ENCODE results near the gene RIC3.

Gene RIC3, protein sequence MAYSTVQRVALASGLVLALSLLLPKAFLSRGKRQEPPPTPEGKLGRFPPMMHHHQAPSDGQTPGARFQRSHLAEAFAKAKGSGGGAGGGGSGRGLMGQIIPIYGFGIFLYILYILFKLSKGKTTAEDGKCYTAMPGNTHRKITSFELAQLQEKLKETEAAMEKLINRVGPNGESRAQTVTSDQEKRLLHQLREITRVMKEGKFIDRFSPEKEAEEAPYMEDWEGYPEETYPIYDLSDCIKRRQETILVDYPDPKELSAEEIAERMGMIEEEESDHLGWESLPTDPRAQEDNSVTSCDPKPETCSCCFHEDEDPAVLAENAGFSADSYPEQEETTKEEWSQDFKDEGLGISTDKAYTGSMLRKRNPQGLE

DNA sequence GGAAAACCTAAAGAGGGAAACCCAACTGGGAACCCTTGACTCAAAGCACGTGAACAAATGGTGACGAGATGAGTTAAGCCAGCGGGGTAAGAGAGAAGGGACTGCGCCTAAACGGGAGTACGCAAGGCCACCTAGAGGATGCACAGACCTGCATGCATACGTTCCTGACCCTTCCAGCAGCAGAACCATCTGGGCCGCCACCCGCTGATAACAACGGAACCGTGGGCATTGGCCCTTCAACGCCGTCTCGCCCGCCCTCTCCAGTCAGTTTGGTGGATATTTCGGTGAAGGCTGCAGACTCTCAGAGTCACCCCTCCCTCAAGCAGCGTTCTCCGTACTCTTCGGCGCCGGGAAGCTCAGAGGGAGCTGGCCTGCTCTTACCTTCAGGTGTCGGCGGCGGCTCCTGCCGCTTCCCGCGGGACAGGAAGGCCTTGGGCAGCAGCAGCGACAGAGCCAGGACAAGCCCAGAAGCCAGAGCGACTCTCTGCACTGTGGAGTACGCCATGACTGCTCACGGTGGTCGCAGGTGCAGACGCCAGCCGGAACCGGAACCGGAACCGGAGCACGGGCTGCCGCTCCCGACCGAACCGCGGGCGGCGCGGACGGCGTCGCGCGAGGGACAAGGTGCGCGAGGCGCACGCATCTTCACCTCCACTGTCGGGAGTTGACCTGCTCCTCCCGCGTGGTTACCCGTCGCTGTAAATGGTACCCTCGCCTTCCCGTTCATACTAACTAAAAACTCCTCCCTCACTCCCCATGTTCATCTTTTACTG is at the start of gene RIC3:
Gene RIC3, minus strand, starts transcription at position 541 of the 773 bp plus-strand sequence. Its CDS starts 36 bp downstream, at position 505.
- DNase-seq: no peak

DNA sequence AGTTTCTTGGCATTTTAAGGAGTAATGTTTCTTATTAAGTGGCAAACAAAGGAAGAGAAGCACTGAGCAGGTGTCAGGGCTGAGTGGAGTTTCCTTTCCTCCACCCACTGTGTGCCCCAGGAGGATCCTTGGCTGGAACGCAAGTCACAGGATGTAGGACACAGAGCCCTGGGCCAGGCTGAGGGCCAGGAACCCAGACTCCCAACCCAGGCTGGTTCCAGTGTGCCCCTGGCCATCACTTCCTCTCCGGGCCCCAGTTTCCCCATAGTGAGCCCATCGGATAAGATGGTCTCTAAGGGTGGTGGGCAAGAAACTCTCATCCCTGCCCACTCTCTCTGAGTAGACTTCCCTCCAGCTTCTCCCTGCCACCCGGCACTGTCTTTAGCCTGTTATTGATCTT is 49.6 kb upstream of the RIC3 start:
- DNase-seq: no peak

DNA sequence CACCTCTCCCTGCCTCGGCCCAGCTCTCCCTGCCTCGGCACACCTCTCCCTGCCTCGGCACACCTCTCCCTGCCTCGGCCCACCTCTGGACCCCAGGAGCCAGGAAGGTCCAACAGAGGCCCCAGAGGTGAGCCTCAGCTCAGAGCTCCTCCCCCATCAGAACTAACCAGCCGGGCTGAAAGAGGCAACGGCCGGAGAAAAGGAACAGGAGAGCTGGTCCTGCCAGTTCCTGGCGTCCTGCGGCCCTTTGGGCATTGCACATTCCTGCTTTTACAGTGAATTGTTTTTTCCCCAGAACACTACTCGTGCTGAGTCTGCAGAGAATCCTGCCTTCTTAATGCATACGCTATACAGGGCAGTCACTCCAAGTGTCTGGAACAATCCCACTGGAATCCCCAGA is 49.1 kb upstream of the RIC3 start:
- DNase-seq: no peak

DNA sequence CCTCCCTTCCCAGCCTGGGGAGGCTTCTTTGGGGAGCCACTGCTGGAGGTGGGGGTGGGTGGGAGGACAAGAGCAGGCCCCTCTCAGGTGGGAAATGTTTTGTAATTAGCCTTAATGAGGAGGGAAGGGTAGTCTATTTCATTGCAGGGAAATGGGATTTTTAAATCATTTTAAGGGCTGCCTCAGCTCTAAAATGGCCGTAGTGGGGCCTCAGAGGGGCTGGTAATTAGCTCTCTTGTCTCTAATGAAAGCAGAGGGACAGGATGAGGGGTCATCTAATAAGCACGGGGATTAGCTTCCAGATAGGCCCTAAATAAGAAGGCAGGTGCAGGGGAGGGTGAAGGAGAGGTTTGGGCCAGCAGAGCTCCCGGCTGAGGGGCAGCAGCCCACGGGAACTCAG is 48.3 kb upstream of the RIC3 start:
- no peak for DNase-seq

GRCh38 chr11:8213376-8213775 is 44.6 kb upstream of the RIC3 start:
- no peak for DNase-seq

- no peak for DNase-seq
Observed at GRCh38 chr11:8209208-8209807, 40.5 kb upstream of the RIC3 start.

- peak; percentile 50 for DNase-seq
Observed at GRCh38 chr11:8207080-8208000, 38.5 kb upstream of the RIC3 start.

- DNase-seq: no peak
Observed at GRCh38 chr11:8206251-8207079, 37.6 kb upstream of the RIC3 start.

- DNase-seq: no peak
Observed at GRCh38 chr11:8205566-8205965, 36.7 kb upstream of the RIC3 start.

DNA sequence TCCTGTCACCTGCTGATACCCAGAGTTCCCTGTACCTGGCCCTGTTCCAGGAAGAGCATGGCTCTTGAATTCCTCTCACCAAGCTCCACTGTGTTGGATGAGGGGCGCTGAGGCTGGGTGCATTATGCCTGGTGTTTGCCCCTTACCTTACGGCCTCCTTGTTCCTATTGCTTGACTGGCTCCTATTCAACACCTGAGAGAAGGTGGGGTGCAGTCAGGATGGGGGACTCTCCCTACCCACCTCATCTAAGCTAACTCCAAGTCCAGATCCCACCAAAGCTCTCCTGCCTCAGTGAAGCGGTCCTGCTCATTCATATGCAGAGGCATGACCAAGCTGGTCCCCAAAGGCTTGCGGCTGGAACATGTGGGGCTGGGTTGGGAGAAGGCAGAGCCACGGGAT is 35.8 kb upstream of the RIC3 start:
- DNase-seq: no peak

- DNase-seq: no peak
Observed at GRCh38 chr11:8204025-8204424, 35.2 kb upstream of the RIC3 start.

- DNase-seq: no peak
Observed at GRCh38 chr11:8203414-8203715, 34.5 kb upstream of the RIC3 start.

GRCh38 chr11:8202516-8203413 is 33.9 kb upstream of the RIC3 start:
- DNase-seq: no peak

DNA sequence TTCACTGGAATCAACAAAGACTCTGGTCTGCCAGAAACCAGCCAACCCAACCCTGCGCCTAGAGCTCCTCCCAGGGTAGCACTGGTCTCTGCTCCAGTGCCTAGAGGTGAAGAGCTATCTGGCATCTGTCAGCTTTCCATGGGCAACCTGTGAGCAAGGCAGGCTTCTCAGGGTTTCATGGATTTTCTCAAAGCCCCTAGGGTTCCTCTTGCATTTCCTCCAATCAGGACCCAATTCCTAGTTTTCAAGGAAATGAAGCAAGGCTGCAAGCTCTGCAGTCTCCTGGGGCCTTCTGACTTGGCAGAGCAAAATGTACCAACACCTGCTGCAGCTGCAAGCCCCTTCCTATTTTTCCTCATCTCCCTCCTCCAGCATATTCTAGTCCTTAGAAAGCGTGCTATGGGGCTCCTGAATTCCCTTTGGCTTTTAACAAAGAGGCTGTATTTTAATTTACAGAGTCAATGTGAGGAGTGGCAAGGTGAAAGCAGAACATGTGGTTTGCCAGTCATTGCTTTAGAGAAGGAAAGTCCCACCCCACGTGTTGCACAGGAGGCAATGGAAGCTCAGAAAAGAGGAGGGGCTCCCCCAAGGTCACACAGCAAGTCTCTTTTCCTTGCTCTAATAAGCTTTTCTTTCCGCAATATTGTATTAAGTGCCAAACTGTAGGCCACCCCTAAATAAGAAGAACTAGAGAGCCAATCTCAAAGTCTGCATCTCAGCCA is 33.0 kb upstream of the RIC3 start:
- DNase-seq: no peak

DNA sequence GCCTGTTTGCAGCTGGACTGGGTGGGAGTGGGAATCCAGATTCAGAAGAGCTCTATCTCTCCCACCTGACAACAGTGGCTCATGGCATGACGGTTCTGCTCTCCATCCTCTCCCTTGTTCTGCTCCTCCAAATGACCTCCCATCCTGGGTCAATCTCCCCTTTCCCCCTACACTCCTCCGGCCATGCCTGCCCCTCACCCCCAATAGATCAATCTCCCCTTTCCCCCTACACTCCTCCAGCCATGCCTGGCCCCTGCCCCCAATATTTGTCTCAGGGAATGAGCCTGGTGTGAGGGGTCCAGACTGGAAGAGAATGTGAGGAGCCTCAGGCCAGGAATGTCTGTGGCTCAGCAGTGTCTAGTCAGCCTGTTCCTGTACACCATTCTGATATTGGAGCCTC is 30.9 kb upstream of the RIC3 start:
- DNase-seq: no peak

- no peak for DNase-seq
Observed at GRCh38 chr11:8196749-8197148, 27.9 kb upstream of the RIC3 start.

DNA sequence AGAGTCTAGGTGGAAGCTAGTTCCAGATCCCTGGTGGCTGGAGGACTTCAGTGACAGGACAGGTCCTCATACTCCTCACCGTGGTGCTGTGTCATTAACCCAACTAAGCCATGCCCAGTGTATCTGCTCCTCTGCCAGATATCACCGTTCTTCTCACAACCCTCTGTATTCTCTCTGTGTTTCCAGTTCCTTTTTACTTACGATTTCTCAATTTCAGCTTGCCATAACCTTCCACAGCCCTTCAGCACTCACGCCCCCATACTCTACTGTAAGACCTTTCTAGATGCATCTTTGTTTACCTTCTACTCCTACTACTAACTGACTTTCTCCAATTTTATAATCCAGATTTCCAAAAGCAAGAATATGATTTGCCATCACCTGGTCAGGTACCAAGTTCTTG is 26.1 kb upstream of the RIC3 start:
- DNase-seq: no peak

GRCh38 chr11:8192896-8193209 is 24.0 kb upstream of the RIC3 start:
- DNase-seq: no peak

DNA sequence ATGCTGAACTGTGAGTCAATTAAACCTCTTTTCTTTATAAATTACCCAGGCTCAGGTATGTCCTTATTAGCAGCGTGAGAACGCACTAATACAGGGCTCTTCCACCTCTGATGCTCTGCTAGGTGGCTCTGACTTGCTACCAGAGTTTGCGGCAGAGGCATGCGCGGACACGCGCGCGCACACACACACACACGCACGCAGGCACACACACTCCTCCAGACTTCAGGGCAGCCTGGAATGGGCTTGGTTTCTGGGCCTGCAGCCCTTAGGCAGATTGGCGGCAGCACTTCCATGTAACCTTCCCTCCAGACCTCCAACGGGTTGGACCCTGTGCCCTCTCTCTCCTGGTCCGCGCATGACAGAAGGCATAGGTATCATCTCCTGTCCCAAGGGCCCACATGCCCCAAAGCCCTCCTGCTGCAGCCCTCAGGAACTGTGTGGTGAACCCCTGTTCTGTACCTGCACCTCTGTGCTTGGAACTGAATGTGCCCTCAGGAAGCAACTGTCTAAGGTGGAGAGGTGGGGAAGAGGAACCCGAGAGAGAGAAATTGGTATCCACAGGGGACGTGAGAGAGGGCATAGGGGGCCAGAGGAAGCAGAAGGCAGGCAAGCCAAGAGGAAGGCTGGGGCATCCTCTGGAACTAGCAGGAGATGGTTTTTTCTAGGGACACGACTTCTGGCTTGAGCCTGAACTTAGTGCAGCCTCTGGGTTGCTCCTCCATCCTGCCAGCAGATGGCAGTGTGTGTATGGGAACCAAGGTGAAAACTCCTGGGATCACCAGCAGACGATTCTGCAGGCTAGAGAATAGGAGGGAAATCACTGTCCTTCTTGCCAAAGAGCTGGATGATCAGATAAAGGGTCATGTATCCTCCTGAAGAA is 23.4 kb upstream of the RIC3 start:
- peak; percentile 58 for DNase-seq
